Hepatocyte (in vitro differentiated cells): ENCODE measurements around the gene SBNO2.

Source experiments
- CTCF ChIP-seq: fragments of 200-600 bp; sonication (generic); IDR thresholded peaks from 2 replicates; pipeline ENCODE4 v1.5.1; 2016; ENCODE audit warnings: antibody characterized with exemption, mild to moderate bottlenecking; ENCODE audit not compliant: poor library complexity
- EZH2phosphoT487 ChIP-seq: fragments of 200-600 bp; sonication (generic); IDR thresholded peaks from one replicate; pipeline ENCODE4 v1.6.1; 2018; ENCODE audit warnings: antibody characterized with exemption, mild to moderate bottlenecking, low read depth, moderate library complexity; ENCODE audit not compliant: unreplicated experiment, severe bottlenecking

DNA sequence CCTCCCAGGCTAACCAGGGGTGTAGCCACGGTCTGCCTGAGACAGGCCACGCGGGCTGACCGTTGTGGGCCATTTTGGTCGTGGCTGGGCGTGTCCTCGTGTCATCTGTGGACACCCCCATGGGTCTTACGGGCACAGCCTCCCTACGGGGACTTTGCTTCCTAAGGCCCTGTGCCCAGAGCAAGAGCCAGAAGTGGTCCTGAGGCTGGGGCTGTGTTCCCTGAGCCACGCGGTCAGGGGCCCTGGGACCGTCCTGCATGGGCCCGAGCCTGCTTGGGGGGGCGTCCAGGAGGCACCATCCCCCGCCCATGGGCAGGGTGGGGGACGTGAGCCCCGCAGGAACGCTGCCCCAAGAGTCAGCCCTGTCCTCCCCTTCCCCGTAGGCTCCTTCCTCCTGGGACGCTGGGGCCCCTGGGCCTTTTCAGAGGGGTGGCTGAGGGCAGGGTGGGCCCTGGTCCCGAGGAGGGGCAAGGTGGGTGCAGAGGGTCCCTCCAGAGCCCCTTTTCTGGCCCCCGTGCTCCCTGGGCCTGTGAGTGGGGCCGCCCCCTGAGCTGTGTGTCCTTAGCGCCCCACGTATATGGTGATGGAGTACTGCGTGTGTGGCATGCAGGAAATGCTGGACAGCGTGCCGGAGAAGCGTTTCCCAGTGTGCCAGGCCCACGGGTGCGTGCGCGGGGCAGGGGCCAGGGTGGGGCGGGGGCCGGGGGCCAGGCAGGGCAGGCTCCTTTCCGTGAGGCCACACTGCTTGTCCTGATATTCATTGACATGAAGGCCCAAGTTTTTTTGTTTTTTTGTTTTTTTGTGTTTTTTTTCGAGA, 44.9 kb upstream of the SBNO2 start:
- TF ChIP-seq EZH2phosphoT487, result no peak
- no peak for TF ChIP-seq CTCF
